Measurements from ENCODE around the gene DNASE2. TPM values are rescaled to one million over a fixed set of nuclear protein-coding genes. Genes with fewer than 3 reads are reported as not detected.

The DNASE2 gene
- 40.5 and 57.0 TPM in 2 replicates for total RNA-seq

GRCh38 chr19:12881172-12881808 is at the start of gene DNASE2:
TSS of gene DNASE2 (minus strand) at chr19:12881449. CDS start at chr19:12881375, 74 bp downstream.

GRCh38 chr19:12890787-12891552 is 9.7 kb upstream of the DNASE2 start, which contains the start of gene GCDH:
TSS of gene GCDH (plus strand) at chr19:12891160. CDS start at chr19:12891305, 145 bp downstream.

GRCh38 chr19:12886969-12887747 is 5.9 kb upstream of the DNASE2 start, which contains the start of gene KLF1:
TSS of gene KLF1 (minus strand) at chr19:12887201. CDS start at chr19:12887140, 61 bp downstream.

GRCh38 chr19:12838182-12838885 is 42.9 kb downstream of the DNASE2 start, which contains the start of gene MAST1:
TSS of gene MAST1 (plus strand) at chr19:12838515. CDS start at chr19:12838573, 58 bp downstream.

GRCh38 chr19:12834566-12834943 is 46.7 kb downstream of the DNASE2 start, which contains the start of gene RTBDN:
TSS of gene RTBDN (minus strand) at chr19:12834579. CDS start at chr19:12829979, 4,600 bp downstream.

Other genes starting within 250 kb of the DNASE2 start
- gene MAN2B1, start 214.7 kb downstream of the DNASE2 start, total RNA-seq, result 60.0 and 60.9 TPM in 2 replicates
- gene WDR83, start 214.6 kb downstream of the DNASE2 start, total RNA-seq, result 8.8 and 9.8 TPM in 2 replicates
- 58.8 and 66.5 TPM in 2 replicates for gene DHPS, start 199.6 kb downstream of the DNASE2 start, total RNA-seq
- gene GNG14, start 193.5 kb downstream of the DNASE2 start, total RNA-seq, result not detected in 2 replicates
- 5.5 and 6.4 TPM in 2 replicates for gene FBXW9, start 184.8 kb downstream of the DNASE2 start, total RNA-seq
- gene TNPO2, start 157.5 kb downstream of the DNASE2 start, total RNA-seq, result 50.6 and 71.6 TPM in 2 replicates
- 78.1 and 93.8 TPM in 2 replicates for gene TRIR, start 146.8 kb downstream of the DNASE2 start, total RNA-seq
- 61.8 and 67.5 TPM in 2 replicates for gene GET3, start 144.0 kb downstream of the DNASE2 start, total RNA-seq
- not detected in 2 replicates for gene BEST2, start 129.7 kb downstream of the DNASE2 start, total RNA-seq
- gene HOOK2, start 105.9 kb downstream of the DNASE2 start, total RNA-seq, result 18.5 and 26.7 TPM in 2 replicates
- 77.3 and 101 TPM in 2 replicates for gene JUNB, start 90.0 kb downstream of the DNASE2 start, total RNA-seq
- 188 and 217 TPM in 2 replicates for gene PRDX2, start 79.6 kb downstream of the DNASE2 start, total RNA-seq
- 0.13 TPM in 1 of 2 replicates, not detected in the other for gene THSD8, start 79.4 kb downstream of the DNASE2 start, total RNA-seq
- 8.8 and 9.9 TPM in 2 replicates for gene RNASEH2A, start 74.9 kb downstream of the DNASE2 start, total RNA-seq
- not detected in 2 replicates for gene RTBDN, start 46.9 kb downstream of the DNASE2 start, total RNA-seq
- 0.07 and 0.36 TPM in 2 replicates for gene MAST1, start 42.9 kb downstream of the DNASE2 start, total RNA-seq
- gene KLF1, start 5.8 kb upstream of the DNASE2 start, total RNA-seq, result not detected in 2 replicates
- gene GCDH, start 9.7 kb upstream of the DNASE2 start, total RNA-seq, result 16.0 and 23.4 TPM in 2 replicates
- 0.07 and 0.23 TPM in 2 replicates for gene SYCE2, start 37.8 kb upstream of the DNASE2 start, total RNA-seq
- 71.0 and 86.5 TPM in 2 replicates for gene FARSA, start 52.3 kb upstream of the DNASE2 start, total RNA-seq
- 1,777 and 1,839 TPM in 2 replicates for gene CALR, start 57.2 kb upstream of the DNASE2 start, total RNA-seq
- gene RAD23A, start 64.4 kb upstream of the DNASE2 start, total RNA-seq, result 108 and 160 TPM in 2 replicates
- 9.5 and 12.9 TPM in 2 replicates for gene GADD45GIP1, start 75.8 kb upstream of the DNASE2 start, total RNA-seq
- gene DAND5, start 88.1 kb upstream of the DNASE2 start, total RNA-seq, result 0.07 and 0.13 TPM in 2 replicates
- gene NFIX, start 114.0 kb upstream of the DNASE2 start, total RNA-seq, result 125 and 151 TPM in 2 replicates
- 0.91 and 1.3 TPM in 2 replicates for gene LYL1, start 221.4 kb upstream of the DNASE2 start, total RNA-seq
- 26.5 and 39.4 TPM in 2 replicates for gene TRMT1, start 235.3 kb upstream of the DNASE2 start, total RNA-seq
- 67.1 and 96.6 TPM in 2 replicates for gene NACC1, start 236.8 kb upstream of the DNASE2 start, total RNA-seq

All from smooth muscle cell of the pulmonary artery (primary cell).